OCI-M2 (cell line): ENCODE measurements around the gene KIAA0319L.

Experiments
- DNase-seq: peaks from one replicate; lab custom pipeline; 2025; ENCODE audit not compliant: unreplicated experiment; lab: John Stamatoyannopoulos, UW

KIAA0319L gene

DNA sequence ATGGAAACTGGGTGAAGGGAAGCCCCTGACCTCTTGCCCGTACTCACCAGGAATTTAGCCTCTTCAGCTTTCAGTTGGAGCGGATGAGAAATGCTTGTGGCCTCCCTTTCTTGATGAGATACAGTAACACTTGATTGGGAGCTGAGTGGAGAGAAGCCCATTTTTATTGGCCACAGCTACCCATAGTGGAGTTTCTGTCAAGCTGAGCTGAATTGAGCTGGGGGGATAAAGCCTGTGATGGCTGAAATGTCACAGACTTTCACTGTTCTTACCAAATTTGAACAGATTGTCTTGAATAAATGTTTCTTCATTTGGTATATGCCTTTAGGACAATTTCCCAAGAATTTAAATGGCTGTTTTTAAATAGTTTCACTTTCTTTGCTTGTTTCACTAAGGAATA is 162.8 kb downstream of the KIAA0319L start:
- no peak for DNase-seq

- no peak for DNase-seq
Measured at GRCh38 chr1:35390600-35391494, 166.4 kb downstream of the KIAA0319L start.

- no peak for DNase-seq
Measured at GRCh38 chr1:35386959-35387358, 170.2 kb downstream of the KIAA0319L start.

GRCh38 chr1:35386290-35386689 is 170.9 kb downstream of the KIAA0319L start:
- DNase-seq, result no peak
